Measurements from ENCODE around the gene NLN.
"Not testable (repeated sequence)": the region's sequence is repeated elsewhere in the genome, so short reads cannot be mapped to it uniquely, and the experiment has no call there.

The NLN gene

DNA sequence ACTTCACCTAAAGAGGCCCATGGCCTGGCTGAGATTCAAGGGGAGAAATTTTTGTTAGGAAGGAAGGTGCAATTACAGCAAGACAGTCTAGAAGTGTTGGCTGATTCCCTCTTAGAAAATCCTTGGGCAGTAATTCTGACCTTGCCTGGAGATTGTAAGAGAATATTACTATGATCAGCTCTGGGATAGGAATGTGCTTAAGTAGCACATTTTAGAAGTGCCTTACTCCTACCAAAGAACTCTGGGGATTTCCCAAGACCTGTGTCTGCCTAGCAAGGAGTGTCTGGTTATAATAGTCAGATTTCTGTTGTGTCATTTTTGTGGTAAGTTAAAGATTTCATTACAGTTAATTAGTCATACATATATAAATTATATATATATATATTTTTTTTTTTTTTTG, 52.3 kb downstream of the NLN start:
- H3K27ac ChIP-seq (ENCODE audit: low read length) = no peak overlapping the region
- no peaks in the 10 kb centered on the region for H3K36me3 ChIP-seq (ENCODE audit: control insufficient read depth in 1 of 2, insufficient read depth in 2 of 2, low read length in 2 of 2)
- no peaks in the 10 kb centered on the region for H3K4me1 ChIP-seq (ENCODE audit: control insufficient read depth in 1 of 2, insufficient read depth in 2 of 2, low read length in 2 of 2)
- no peaks in the 10 kb centered on the region for H3K9me3 ChIP-seq (ENCODE audit: control insufficient read depth in 1 of 2, low read length in 2 of 2)
- H3K27me3 ChIP-seq (ENCODE audit: low read depth, low read length) = no peaks in the 10 kb centered on the region
- H3K4me3 ChIP-seq (ENCODE audit: low read depth in 1 of 2, low read length in 2 of 2) = no peak overlapping the region

- Histone ChIP-seq H3K4me3 (ENCODE audit: low read depth in 1 of 2, low read length in 2 of 2) (no peak overlapping the region), H3K36me3 (ENCODE audit: control insufficient read depth in 1 of 2, insufficient read depth in 2 of 2, low read length in 2 of 2) (no peaks in the 10 kb centered on the region), H3K9me3 (ENCODE audit: control insufficient read depth in 1 of 2, low read length in 2 of 2) (no peaks in the 10 kb centered on the region), H3K27ac (ENCODE audit: low read length) (no peak overlapping the region), H3K4me1 (ENCODE audit: control insufficient read depth in 1 of 2, insufficient read depth in 2 of 2, low read length in 2 of 2) (no peaks in the 10 kb centered on the region), H3K27me3 (ENCODE audit: low read depth, low read length) (no peaks in the 10 kb centered on the region)
Observed at GRCh38 chr5:65775476-65775875, 53.5 kb downstream of the NLN start.

- H3K4me3 ChIP-seq (ENCODE audit: low read depth in 1 of 2, low read length in 2 of 2) = no peak overlapping the region
- H3K9me3 ChIP-seq (ENCODE audit: control insufficient read depth in 1 of 2, low read length in 2 of 2) = no peaks in the 10 kb centered on the region
- H3K36me3 ChIP-seq (ENCODE audit: control insufficient read depth in 1 of 2, insufficient read depth in 2 of 2, low read length in 2 of 2) = peaks cover 5 to 9% of the 10 kb centered on the region in 2 donors
- no peaks in the 10 kb centered on the region for H3K27me3 ChIP-seq (ENCODE audit: low read depth, low read length)
- no peak overlapping the region for H3K27ac ChIP-seq (ENCODE audit: low read length)
- H3K4me1 ChIP-seq (ENCODE audit: control insufficient read depth in 1 of 2, insufficient read depth in 2 of 2, low read length in 2 of 2) = no peaks in the 10 kb centered on the region
Observed at GRCh38 chr5:65776441-65777141, 54.6 kb downstream of the NLN start.

DNA sequence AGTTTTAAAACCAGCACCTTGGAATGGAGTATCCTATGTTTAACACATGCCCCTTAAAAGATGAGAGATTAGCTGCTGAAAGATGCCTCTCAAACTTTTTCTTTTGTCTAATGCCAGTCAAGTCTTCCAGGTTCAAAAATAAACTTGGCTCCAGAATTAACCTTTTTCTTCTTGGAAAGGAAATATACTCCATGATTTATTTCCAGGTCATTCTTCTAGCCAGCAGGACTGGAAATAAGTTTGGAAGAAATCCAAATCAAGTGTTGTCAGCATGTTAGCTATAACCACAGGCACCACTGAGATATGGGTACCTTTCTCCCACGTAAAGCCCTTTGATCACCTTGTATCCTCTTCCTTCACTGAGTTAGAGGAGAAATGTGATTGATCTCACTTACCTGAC, 56.1 kb downstream of the NLN start:
- peaks cover 5 to 16% of the 10 kb centered on the region in 2 donors for H3K36me3 ChIP-seq (ENCODE audit: control insufficient read depth in 1 of 2, insufficient read depth in 2 of 2, low read length in 2 of 2)
- H3K27me3 ChIP-seq (ENCODE audit: low read depth, low read length) = no peaks in the 10 kb centered on the region
- no peaks in the 10 kb centered on the region for H3K9me3 ChIP-seq (ENCODE audit: control insufficient read depth in 1 of 2, low read length in 2 of 2)
- H3K27ac ChIP-seq (ENCODE audit: low read length) = no peak overlapping the region
- no peak overlapping the region for H3K4me3 ChIP-seq (ENCODE audit: low read depth in 1 of 2, low read length in 2 of 2)
- H3K4me1 ChIP-seq (ENCODE audit: control insufficient read depth in 1 of 2, insufficient read depth in 2 of 2, low read length in 2 of 2) = no peaks in the 10 kb centered on the region

GRCh38 chr5:65779643-65780042, 57.6 kb downstream of the NLN start:
- Histone ChIP-seq H3K4me3 (ENCODE audit: low read depth in 1 of 2, low read length in 2 of 2) (no peak overlapping the region), H3K27me3 (ENCODE audit: low read depth, low read length) (no peaks in the 10 kb centered on the region), H3K9me3 (ENCODE audit: control insufficient read depth in 1 of 2, low read length in 2 of 2) (no peaks in the 10 kb centered on the region), H3K36me3 (ENCODE audit: control insufficient read depth in 1 of 2, insufficient read depth in 2 of 2, low read length in 2 of 2) (peaks cover 5 to 16% of the 10 kb centered on the region in 2 donors), H3K4me1 (ENCODE audit: control insufficient read depth in 1 of 2, insufficient read depth in 2 of 2, low read length in 2 of 2) (no peaks in the 10 kb centered on the region), H3K27ac (ENCODE audit: low read length) (no peak overlapping the region)

- not testable (repeated sequence) for H3K9me3 ChIP-seq (ENCODE audit: control insufficient read depth in 1 of 2, low read length in 2 of 2); H3K36me3 ChIP-seq (ENCODE audit: control insufficient read depth in 1 of 2, insufficient read depth in 2 of 2, low read length in 2 of 2); H3K4me3 ChIP-seq (ENCODE audit: low read depth in 1 of 2, low read length in 2 of 2); H3K27ac ChIP-seq (ENCODE audit: low read length); H3K4me1 ChIP-seq (ENCODE audit: control insufficient read depth in 1 of 2, insufficient read depth in 2 of 2, low read length in 2 of 2); H3K27me3 ChIP-seq (ENCODE audit: low read depth, low read length)
Observed at GRCh38 chr5:65788296-65788695, 66.3 kb downstream of the NLN start.

GRCh38 chr5:65790371-65791163, 68.6 kb downstream of the NLN start:
- Histone ChIP-seq H3K27ac (ENCODE audit: low read length) (no peak overlapping the region), H3K4me1 (ENCODE audit: control insufficient read depth in 1 of 2, insufficient read depth in 2 of 2, low read length in 2 of 2) (no peaks in the 10 kb centered on the region), H3K4me3 (ENCODE audit: low read depth in 1 of 2, low read length in 2 of 2) (no peak overlapping the region), H3K36me3 (ENCODE audit: control insufficient read depth in 1 of 2, insufficient read depth in 2 of 2, low read length in 2 of 2) (peaks cover 3 to 7% of the 10 kb centered on the region in 2 donors), H3K9me3 (ENCODE audit: control insufficient read depth in 1 of 2, low read length in 2 of 2) (no peaks in the 10 kb centered on the region), H3K27me3 (ENCODE audit: low read depth, low read length) (no peaks in the 10 kb centered on the region)

DNA sequence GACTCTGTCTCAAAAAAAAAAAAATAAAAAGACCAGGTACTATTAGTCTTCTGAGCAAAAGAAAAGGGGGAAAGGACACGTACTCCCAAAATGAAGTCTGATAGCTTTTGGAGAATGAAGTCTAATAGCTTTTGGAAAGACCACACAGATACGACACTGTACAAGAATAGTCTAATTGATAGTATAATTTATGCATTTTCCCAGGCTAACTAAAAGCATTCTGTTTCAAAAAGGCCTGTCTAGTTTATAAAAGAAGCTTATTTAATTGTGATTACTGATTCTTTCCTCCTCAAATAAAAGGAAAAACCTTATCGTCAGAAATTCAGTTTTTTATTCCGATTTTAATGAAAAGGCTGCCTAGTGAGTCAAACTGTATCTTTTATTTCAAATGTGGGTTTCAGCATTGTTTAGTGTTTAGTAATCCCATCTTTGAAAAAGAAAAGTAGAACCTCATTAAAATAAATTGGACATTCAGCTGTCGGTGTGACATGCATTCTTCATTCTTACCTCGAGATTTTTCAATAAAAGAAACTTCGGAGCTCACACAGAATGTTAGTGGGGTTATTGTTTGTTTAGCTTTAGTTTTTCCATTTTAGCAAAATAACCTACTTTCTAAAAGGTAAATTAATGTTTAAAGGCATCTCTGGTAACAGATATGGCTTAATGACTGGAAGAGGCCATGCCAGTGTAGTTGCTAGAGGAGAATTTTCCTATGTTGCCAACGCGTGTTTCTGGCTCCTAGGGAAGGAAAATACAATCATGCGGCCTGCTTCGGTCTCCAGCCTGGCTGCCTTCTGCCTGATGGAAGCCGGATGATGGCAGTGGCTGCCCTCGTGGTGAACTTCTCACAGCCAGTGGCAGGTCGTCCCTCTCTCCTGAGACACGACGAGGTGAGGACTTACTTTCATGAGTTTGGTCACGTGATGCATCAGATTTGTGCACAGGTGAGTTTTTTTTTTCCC, 70.0 kb downstream of the NLN start:
- no peak overlapping the region for H3K27ac ChIP-seq (ENCODE audit: low read length)
- H3K36me3 ChIP-seq (ENCODE audit: control insufficient read depth in 1 of 2, insufficient read depth in 2 of 2, low read length in 2 of 2) = peaks cover 3 to 7% of the 10 kb centered on the region in 2 donors
- H3K4me1 ChIP-seq (ENCODE audit: control insufficient read depth in 1 of 2, insufficient read depth in 2 of 2, low read length in 2 of 2) = no peaks in the 10 kb centered on the region
- no peaks in the 10 kb centered on the region for H3K27me3 ChIP-seq (ENCODE audit: low read depth, low read length)
- no peaks in the 10 kb centered on the region for H3K9me3 ChIP-seq (ENCODE audit: control insufficient read depth in 1 of 2, low read length in 2 of 2)
- no peak overlapping the region for H3K4me3 ChIP-seq (ENCODE audit: low read depth in 1 of 2, low read length in 2 of 2)

GRCh38 chr5:65796269-65796668, 74.3 kb downstream of the NLN start:
- H3K36me3 ChIP-seq (ENCODE audit: control insufficient read depth in 1 of 2, insufficient read depth in 2 of 2, low read length in 2 of 2) = no peaks in the 10 kb centered on the region
- H3K4me1 ChIP-seq (ENCODE audit: control insufficient read depth in 1 of 2, insufficient read depth in 2 of 2, low read length in 2 of 2) = no peaks in the 10 kb centered on the region
- no peaks in the 10 kb centered on the region for H3K27me3 ChIP-seq (ENCODE audit: low read depth, low read length)
- H3K4me3 ChIP-seq (ENCODE audit: low read depth in 1 of 2, low read length in 2 of 2) = no peak overlapping the region
- no peaks in the 10 kb centered on the region for H3K9me3 ChIP-seq (ENCODE audit: control insufficient read depth in 1 of 2, low read length in 2 of 2)
- H3K27ac ChIP-seq (ENCODE audit: low read length) = no peak overlapping the region

DNA sequence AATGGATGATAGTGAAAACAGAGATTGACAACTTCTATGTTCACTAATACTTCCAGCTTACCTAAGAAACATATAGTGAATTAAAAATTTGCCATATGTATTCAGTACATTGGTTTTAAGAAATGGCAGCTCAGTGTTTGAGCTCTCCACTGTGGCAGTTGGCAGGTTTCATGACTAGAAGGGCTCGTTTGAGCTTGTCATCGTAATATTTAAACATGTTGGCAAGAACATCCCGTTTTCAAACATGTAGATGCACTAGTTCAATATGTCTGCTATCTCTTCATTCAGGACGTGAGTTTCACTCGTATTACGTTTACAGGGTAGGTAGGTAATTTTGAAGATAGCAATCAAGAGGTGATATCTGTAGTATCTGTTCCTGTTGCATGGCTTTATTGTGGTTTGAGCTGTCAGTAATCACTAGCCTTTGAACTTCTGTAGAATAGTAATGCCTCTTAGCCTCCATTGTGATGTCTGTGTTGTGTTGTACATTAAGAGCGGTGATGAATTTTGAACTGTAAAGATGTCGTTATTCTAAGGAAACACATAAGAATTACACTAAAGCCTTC, 74.8 kb downstream of the NLN start:
- no peak overlapping the region for H3K4me3 ChIP-seq (ENCODE audit: low read depth in 1 of 2, low read length in 2 of 2)
- H3K27ac ChIP-seq (ENCODE audit: low read length) = no peak overlapping the region
- no peaks in the 10 kb centered on the region for H3K9me3 ChIP-seq (ENCODE audit: control insufficient read depth in 1 of 2, low read length in 2 of 2)
- H3K36me3 ChIP-seq (ENCODE audit: control insufficient read depth in 1 of 2, insufficient read depth in 2 of 2, low read length in 2 of 2) = no peaks in the 10 kb centered on the region
- no peaks in the 10 kb centered on the region for H3K4me1 ChIP-seq (ENCODE audit: control insufficient read depth in 1 of 2, insufficient read depth in 2 of 2, low read length in 2 of 2)
- H3K27me3 ChIP-seq (ENCODE audit: low read depth, low read length) = no peaks in the 10 kb centered on the region

- no peaks in the 10 kb centered on the region for H3K9me3 ChIP-seq (ENCODE audit: control insufficient read depth in 1 of 2, low read length in 2 of 2)
- H3K4me3 ChIP-seq (ENCODE audit: low read depth in 1 of 2, low read length in 2 of 2) = no peak overlapping the region
- no peaks in the 10 kb centered on the region for H3K27me3 ChIP-seq (ENCODE audit: low read depth, low read length)
- H3K27ac ChIP-seq (ENCODE audit: low read length) = no peak overlapping the region
- no peaks in the 10 kb centered on the region for H3K36me3 ChIP-seq (ENCODE audit: control insufficient read depth in 1 of 2, insufficient read depth in 2 of 2, low read length in 2 of 2)
- no peaks in the 10 kb centered on the region for H3K4me1 ChIP-seq (ENCODE audit: control insufficient read depth in 1 of 2, insufficient read depth in 2 of 2, low read length in 2 of 2)
Observed at GRCh38 chr5:65797481-65797880, 75.5 kb downstream of the NLN start.

All from muscle layer of duodenum (tissue), 2 donors.